Stomach (tissue), 9 donors: Measurements from ENCODE around the gene SLC23A3. TPM values are rescaled to one million over a fixed set of nuclear protein-coding genes. Genes with fewer than 3 reads are reported as not detected.
"Not testable (repeated sequence)": the region's sequence is repeated elsewhere in the genome, so short reads cannot be mapped to it uniquely, and the experiment has no call there.

Experiments used
- DNase-seq, 2 donors: peaks; one replicate each; pipeline versions ENCODE4 v3.0.0 to v3.0.0-alpha.2; 2013 to 2019
- H3K27ac ChIP-seq, 5 donors: fragments of 200-600 bp in 4 of 5; sonication (generic) in 4 of 5; one replicate each; pipeline ENCODE4 v1.5.1; 2013 to 2019; ENCODE audit warnings: mild to moderate bottlenecking in 1 of 5, moderate library complexity in 1 of 5
- H3K27me3 ChIP-seq, 3 donors: fragments of 200-600 bp; sonication (generic); one replicate each; pipeline ENCODE4 v1.5.1; 2017 to 2019; ENCODE audit warnings: mixed run types in 1 of 3
- H3K36me3 ChIP-seq, 4 donors: fragments of 200-600 bp; sonication (generic); 1 replicate in 3 of 4; 2 replicates in 1 of 4; pipeline ENCODE4 v1.5.1; 2016 to 2019
- H3K4me1 ChIP-seq, 4 donors: fragments of 200-600 bp; sonication (generic); one replicate each; pipeline ENCODE4 v1.5.1; 2016 to 2019
- H3K4me3 ChIP-seq, 4 donors: fragments of 200-600 bp; sonication (generic) in 3 of 4; one replicate each; pipeline ENCODE4 v1.5.1; 2016 to 2019; ENCODE audit warnings: mild to moderate bottlenecking in 1 of 4
- H3K9me3 ChIP-seq, 4 donors: fragments of 200-600 bp; sonication (generic); one replicate each; pipeline ENCODE4 v1.5.1; 2016 to 2019
- EP300 ChIP-seq: sonication (generic); formaldehyde crosslinking; IDR thresholded peaks from one replicate; pipeline ENCODE4 v1.6.1; 2017; ENCODE audit warnings: antibody characterized with exemption
- POLR2A ChIP-seq, 4 donors: fragments of 450-650 bp; IDR thresholded peaks; one replicate each; pipeline ENCODE4 v1.6.1; 2016; ENCODE audit warnings: antibody characterized with exemption in 4 of 4, control low read depth in 2 of 4, mild to moderate bottlenecking in 1 of 4, moderate library complexity in 1 of 4
- POLR2AphosphoS5 ChIP-seq, 3 donors: sonication (generic); formaldehyde crosslinking; IDR thresholded peaks; one replicate each; pipeline ENCODE4 v1.6.1; 2016; ENCODE audit warnings: antibody characterized with exemption in 3 of 3
- WGBS, 5 donors: extraction: QIAGEN DNeasy Blood & Tissue Kit in 3 of 5; methylation state at CpG; one replicate each; pipeline versions ENCODE4 v1.1.5 to v1.1.7; 2013 to 2018; 5-methylcytosine and 5-hydroxymethylcytosine counted together
- intact Hi-C: fragments of 100-400 bp; cut with DNase I; formaldehyde crosslinking; loops from one replicate; pipeline ENCODE4 v1.15.1; 2023; ENCODE audit warnings: low total_unique reads
- polyA plus RNA-seq, 3 donors: library from polyadenylated mRNA; stranded (reverse); fragments of 200-250 nt; gene quantifications; one replicate each; pipeline ENCODE4 v1.2.3, GENCODE V29; 2013
- total RNA-seq, 5 donors: library from RNA; depleted of rRNA; stranded (reverse); fragments of >200 nt; gene quantifications; one replicate each; pipeline versions ENCODE4 v1.1.0 to v1.2.3, GENCODE V29; 2014 to 2016
- TF ChIP-seq, protein P1 (sequence below), 7 experiments: fragments of 450-650 bp in 4 of 7; fragments of 200-600 bp in 3 of 7; sonication (generic) in 3 of 7; IDR thresholded peaks; one replicate each; pipeline ENCODE4 v1.5.1; 2016 to 2019; ENCODE audit warnings: antibody characterized with exemption in 7 of 7, control low read depth in 2 of 7, mild to moderate bottlenecking in 1 of 7
- donor health status: healthy with polysubstance abuse.
- donor health status: Bipolar disorder and iron deficiency.
- donor health status: healthy.

The SLC23A3 gene
- total and polyA plus RNA-seq, 8 donors, result 0.45 to 4.1 (median 0.92) TPM; not detected in 1

DNA sequence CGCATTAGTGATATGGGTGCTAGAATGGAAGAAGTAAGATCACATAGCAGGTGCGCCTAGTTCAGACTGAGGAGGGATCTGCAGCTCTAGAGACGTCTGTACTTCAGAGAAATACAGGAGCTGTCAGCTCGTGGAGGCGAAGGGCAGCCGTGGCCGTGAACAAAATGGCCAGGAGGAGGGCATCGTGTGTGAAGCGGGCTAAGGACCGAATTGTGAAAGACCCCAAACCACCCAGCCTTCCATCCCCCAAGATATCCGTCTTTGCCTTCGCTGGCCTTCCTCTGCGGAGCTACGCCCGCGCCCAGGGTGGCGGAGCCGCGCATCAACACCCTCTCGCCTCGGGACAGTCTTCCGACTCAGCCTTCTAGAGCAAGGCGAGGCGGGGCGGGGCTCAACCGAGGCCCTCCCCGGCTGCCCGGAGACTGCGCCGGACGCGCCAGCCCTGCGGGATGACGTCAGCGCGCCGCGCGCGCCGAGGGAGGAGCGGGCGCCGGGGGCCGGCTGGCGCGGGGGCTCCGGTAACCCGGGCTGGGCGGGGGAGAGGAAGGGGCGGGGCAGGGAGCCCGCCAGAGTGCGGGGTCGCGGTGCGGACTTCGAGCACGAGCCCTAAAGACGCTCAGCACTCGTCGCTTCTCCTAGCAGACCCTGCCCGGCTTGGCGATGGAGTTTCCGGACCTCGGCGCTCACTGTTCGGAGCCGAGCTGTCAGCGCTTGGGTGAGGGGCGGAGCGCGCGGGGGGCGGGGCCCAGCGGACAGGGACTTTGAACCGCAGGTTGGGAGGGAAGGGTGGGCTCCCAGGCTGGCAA, 36.7 kb upstream of the SLC23A3 start, which contains the start of gene ZFAND2B:
ZFAND2B (plus strand) TSS at position 455 of the 806 bp plus-strand sequence; CDS start at position 661, 206 bp downstream.
- Histone ChIP-seq H3K4me1 (peaks cover 15 to 36% (median 30%) of the 10 kb centered on the region in 4 donors), H3K36me3 (peaks cover 24 to 36% (median 36%) of the 10 kb centered on the region in 4 donors), H3K9me3 (no peaks in the 10 kb centered on the region), H3K4me3 (peak within 1 kb of the TSS; percentile 56 to 83 (median 64)), H3K27ac (peak within 1 kb of the TSS; percentile 97 to 98 (median 97)), H3K27me3 (no peaks in the 10 kb centered on the region)
- peak; percentile 97 to 98 for DNase-seq
- WGBS, 5 donors, result 0 to 3% (median 1%) methylated on average over 19 to 76 of the region's 76 CpGs
- intact Hi-C loops, result no loop called here
- TF ChIP-seq, protein P1, sequence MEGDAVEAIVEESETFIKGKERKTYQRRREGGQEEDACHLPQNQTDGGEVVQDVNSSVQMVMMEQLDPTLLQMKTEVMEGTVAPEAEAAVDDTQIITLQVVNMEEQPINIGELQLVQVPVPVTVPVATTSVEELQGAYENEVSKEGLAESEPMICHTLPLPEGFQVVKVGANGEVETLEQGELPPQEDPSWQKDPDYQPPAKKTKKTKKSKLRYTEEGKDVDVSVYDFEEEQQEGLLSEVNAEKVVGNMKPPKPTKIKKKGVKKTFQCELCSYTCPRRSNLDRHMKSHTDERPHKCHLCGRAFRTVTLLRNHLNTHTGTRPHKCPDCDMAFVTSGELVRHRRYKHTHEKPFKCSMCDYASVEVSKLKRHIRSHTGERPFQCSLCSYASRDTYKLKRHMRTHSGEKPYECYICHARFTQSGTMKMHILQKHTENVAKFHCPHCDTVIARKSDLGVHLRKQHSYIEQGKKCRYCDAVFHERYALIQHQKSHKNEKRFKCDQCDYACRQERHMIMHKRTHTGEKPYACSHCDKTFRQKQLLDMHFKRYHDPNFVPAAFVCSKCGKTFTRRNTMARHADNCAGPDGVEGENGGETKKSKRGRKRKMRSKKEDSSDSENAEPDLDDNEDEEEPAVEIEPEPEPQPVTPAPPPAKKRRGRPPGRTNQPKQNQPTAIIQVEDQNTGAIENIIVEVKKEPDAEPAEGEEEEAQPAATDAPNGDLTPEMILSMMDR (IDR thresholded peaks at IDR 0.05), result peak in 1 of 7 experiments; percentile 30
- peak; percentile 99 for TF ChIP-seq POLR2AphosphoS5 (IDR thresholded peaks at IDR 0.05)
- TF ChIP-seq EP300, result no peak
- peak in 2 of 4 donors; percentile 84 to 88 for TF ChIP-seq POLR2A (IDR thresholded peaks at IDR 0.05)

- peak overlapping the region; percentile 97 to 98 (median 97) for H3K27ac ChIP-seq
- no peak for DNase-seq
- no peaks in the 10 kb centered on the region for H3K9me3 ChIP-seq
- TF ChIP-seq EP300 (no peak), POLR2A (IDR thresholded peaks at IDR 0.05) (no peak), POLR2AphosphoS5 (IDR thresholded peaks at IDR 0.05) (no peak)
- TF ChIP-seq, protein P1 (IDR thresholded peaks at IDR 0.05), result no peak
- intact Hi-C loops, result no loop called here
- H3K27me3 ChIP-seq, result no peaks in the 10 kb centered on the region
- peaks cover 15 to 38% (median 29%) of the 10 kb centered on the region in 4 donors for H3K4me1 ChIP-seq
- 12 to 22% (median 13%) methylated on average over 7 of the region's 7 CpGs for WGBS, 5 donors
- H3K36me3 ChIP-seq, result peaks cover 23 to 33% (median 32%) of the 10 kb centered on the region in 4 donors
- H3K4me3 ChIP-seq, result peak overlapping the region; percentile 56 to 83 (median 64)
Measured at GRCh38 chr2:219205981-219206327, 36.1 kb upstream of the SLC23A3 start.

- Histone ChIP-seq H3K4me3 (no peak overlapping the region), H3K27me3 (no peaks in the 10 kb centered on the region), H3K27ac (no peak overlapping the region), H3K36me3 (peaks cover 15 to 25% (median 24%) of the 10 kb centered on the region in 4 donors), H3K9me3 (no peaks in the 10 kb centered on the region), H3K4me1 (peaks cover 15 to 38% (median 29%) of the 10 kb centered on the region in 4 donors)
- intact Hi-C loops, result no loop called here
- no peak for DNase-seq
- TF ChIP-seq EP300, result no peak
- TF ChIP-seq, protein P1 (IDR thresholded peaks at IDR 0.05), result no peak
- TF ChIP-seq POLR2AphosphoS5 (IDR thresholded peaks at IDR 0.05), result no peak
- TF ChIP-seq POLR2A (IDR thresholded peaks at IDR 0.05), result no peak
- 82 to 85% (median 84%) methylated on average over 5 of the region's 5 CpGs for WGBS, 5 donors
Measured at GRCh38 chr2:219205165-219205538, 35.3 kb upstream of the SLC23A3 start.

DNA sequence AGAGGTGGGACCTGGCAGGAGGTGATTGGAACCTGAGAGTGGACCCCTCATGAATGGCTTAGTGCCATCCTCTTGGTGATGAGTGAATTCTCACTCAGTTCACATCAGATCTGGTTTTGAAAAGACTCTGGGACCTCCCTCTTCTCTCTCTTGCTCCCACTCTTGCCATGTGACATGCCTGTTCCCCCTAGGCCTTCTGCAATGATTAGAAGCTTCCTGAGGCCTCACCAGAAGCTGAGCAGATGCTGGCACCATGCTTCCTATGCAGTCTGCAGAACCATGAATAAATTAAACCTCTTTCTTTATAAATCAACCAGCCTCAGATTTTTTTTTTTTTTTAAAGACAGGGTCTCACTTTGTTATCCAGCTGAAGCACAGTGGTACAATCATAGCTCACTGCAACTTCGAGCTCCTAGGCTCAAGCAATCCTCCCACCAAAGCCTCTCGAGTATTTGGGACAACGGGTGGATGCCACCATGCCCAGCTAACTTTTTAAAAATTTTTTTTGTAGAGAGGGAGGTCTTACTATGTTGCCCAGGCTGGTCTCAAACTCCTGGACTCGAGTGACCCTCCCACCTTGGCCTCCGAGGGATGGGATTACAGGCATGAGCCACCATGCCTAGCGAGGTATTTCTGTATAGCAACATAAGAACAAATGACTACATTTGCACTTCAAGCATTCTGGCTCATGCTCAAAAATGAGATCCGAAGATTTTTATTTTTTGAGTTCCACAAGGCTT, 34.8 kb upstream of the SLC23A3 start:
- Histone ChIP-seq H3K27me3 (peaks cover 0 to 4% (median 0%) of the 10 kb centered on the region in 3 donors), H3K4me1 (peaks cover 15 to 38% (median 29%) of the 10 kb centered on the region in 4 donors), H3K27ac (no peak overlapping the region), H3K9me3 (no peaks in the 10 kb centered on the region), H3K4me3 (no peak overlapping the region), H3K36me3 (peaks cover 9 to 19% (median 18%) of the 10 kb centered on the region in 4 donors)
- intact Hi-C loops, result no loop called here
- DNase-seq, result no peak
- WGBS, 5 donors, result 83 to 93% (median 89%) methylated on average over 7 of the region's 7 CpGs
- no peak for TF ChIP-seq EP300
- TF ChIP-seq POLR2A (IDR thresholded peaks at IDR 0.05), result no peak
- TF ChIP-seq POLR2AphosphoS5 (IDR thresholded peaks at IDR 0.05), result no peak
- TF ChIP-seq, protein P1 (IDR thresholded peaks at IDR 0.05), result no peak

DNA sequence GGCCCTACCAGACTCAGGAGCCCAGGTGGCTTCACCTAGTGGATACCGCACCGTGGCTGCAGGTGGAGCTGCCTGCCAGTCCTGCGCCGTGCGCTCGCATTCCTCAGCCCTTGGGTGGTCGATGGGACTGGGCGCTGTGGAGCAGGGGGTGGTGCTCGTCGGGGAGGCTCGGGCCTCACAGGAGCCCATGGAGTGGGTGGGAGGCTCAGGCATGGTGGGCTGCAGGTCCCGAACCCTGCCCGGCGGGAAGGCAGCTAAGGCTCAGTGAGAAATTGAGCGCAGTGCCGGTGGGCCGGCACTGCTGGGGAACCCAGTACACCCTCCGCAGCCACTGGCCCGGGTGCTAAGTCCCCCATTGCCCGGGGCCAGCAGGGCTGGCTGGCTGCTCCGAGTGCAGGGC, 31.5 kb upstream of the SLC23A3 start:
- DNase-seq, H3K36me3 ChIP-seq, intact Hi-C loops, H3K27me3 ChIP-seq, H3K4me3 ChIP-seq, H3K27ac ChIP-seq, H3K9me3 ChIP-seq: not testable (repeated sequence)
- H3K4me1 ChIP-seq, result peaks cover 0 to 15% (median 10%) of the 10 kb centered on the region in 4 donors
- 88 to 92% (median 91%) methylated on average over 11 to 21 of the region's 21 CpGs for WGBS, 5 donors

- 68 to 75% (median 71%) methylated on average over 24 to 26 of the region's 26 CpGs for WGBS, 5 donors
- intact Hi-C loops, H3K4me1 ChIP-seq, H3K36me3 ChIP-seq, H3K9me3 ChIP-seq, H3K27me3 ChIP-seq, H3K4me3 ChIP-seq, H3K27ac ChIP-seq: not testable (repeated sequence)
- peak in 1 of 2 donors; percentile 5 for DNase-seq
Measured at GRCh38 chr2:219200502-219201326, 30.9 kb upstream of the SLC23A3 start.
